RWPE2 (cell line): ENCODE data around the gene TMEM132D.
"Not testable (repeated sequence)": the region's sequence is repeated elsewhere in the genome, so short reads cannot be mapped to it uniquely, and the experiment has no call there.

Experiments
- ATAC-seq: fragments of 200-7000 bp; cut with Tn5 transposase; 3 replicates; pipeline ENCODE4 v1.9.1; 2021; ENCODE audit warnings: low read depth
- DNase-seq: peaks from one replicate; pipeline ENCODE4 v3.0.0-alpha.2; 2020; ENCODE audit warnings: low spot score
- H3K27ac ChIP-seq: fragments of 450-650 bp; 2 replicates; pipeline ENCODE4 v1.5.1; 2017; ENCODE audit warnings: mild to moderate bottlenecking; ENCODE audit not compliant: poor library complexity, severe bottlenecking
- H3K27me3 ChIP-seq: fragments of 250-450 bp; sonication (Bioruptor Pico); 2 replicates; pipeline ENCODE4 v1.5.1; 2021; ENCODE audit warnings: mild to moderate bottlenecking, moderate library complexity; ENCODE audit not compliant: insufficient read depth, poor library complexity, severe bottlenecking
- H3K36me3 ChIP-seq: fragments of 250-450 bp; sonication (Bioruptor Pico); 2 replicates; pipeline ENCODE4 v1.5.1; 2020; ENCODE audit warnings: low read depth, mild to moderate bottlenecking, moderate library complexity
- H3K4me1 ChIP-seq: fragments of 250-450 bp; sonication (Bioruptor Pico); 2 replicates; pipeline ENCODE4 v1.5.1; 2021; ENCODE audit warnings: mild to moderate bottlenecking, moderate library complexity; ENCODE audit not compliant: insufficient read depth, poor library complexity, severe bottlenecking
- H3K4me3 ChIP-seq: fragments of 250-450 bp; sonication (Bioruptor Pico); 2 replicates; pipeline ENCODE4 v1.5.1; 2021; ENCODE audit warnings: mild to moderate bottlenecking, moderate library complexity; ENCODE audit not compliant: severe bottlenecking
- H3K9me3 ChIP-seq: fragments of 250-450 bp; sonication (Bioruptor Pico); 2 replicates; pipeline ENCODE4 v1.5.1; 2021; ENCODE audit warnings: mild to moderate bottlenecking, moderate library complexity; ENCODE audit not compliant: severe bottlenecking
- TF ChIP-seq, protein P1 (sequence below): fragments of 450-650 bp; IDR thresholded peaks from one replicate; pipeline ENCODE4 v1.5.1; 2017; ENCODE audit warnings: mild to moderate bottlenecking, moderate library complexity; ENCODE audit not compliant: poor library complexity, severe bottlenecking

The TMEM132D gene

DNA sequence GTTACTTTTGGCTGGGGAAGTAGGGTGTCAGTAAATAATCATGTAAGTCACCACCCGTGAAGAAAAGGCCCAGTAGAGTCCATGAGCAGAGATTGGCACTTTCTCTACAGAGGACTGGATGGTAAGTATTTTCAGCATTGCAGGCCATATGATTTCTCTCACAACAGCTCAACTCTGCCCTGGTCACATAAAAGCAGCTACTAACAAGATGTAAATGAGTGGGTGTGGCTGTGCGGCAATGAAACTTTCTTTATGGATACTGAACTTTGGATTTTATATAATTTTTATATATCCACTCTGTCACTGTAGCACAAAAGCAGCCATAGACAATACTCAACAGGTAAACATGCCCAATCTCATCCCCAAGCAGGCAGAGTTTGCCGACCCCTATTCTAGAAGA lies 706.9 kb downstream of the TMEM132D start:
- Histone ChIP-seq H3K36me3 (no peaks in the 10 kb centered on the region), H3K4me3 (no peak overlapping the region), H3K4me1 (no peaks in the 10 kb centered on the region), H3K27ac (no peak overlapping the region), H3K27me3 (no peaks in the 10 kb centered on the region), H3K9me3 (no peaks in the 10 kb centered on the region)
- DNase-seq (no peak), ATAC-seq (no peak)
- TF ChIP-seq, protein P1, sequence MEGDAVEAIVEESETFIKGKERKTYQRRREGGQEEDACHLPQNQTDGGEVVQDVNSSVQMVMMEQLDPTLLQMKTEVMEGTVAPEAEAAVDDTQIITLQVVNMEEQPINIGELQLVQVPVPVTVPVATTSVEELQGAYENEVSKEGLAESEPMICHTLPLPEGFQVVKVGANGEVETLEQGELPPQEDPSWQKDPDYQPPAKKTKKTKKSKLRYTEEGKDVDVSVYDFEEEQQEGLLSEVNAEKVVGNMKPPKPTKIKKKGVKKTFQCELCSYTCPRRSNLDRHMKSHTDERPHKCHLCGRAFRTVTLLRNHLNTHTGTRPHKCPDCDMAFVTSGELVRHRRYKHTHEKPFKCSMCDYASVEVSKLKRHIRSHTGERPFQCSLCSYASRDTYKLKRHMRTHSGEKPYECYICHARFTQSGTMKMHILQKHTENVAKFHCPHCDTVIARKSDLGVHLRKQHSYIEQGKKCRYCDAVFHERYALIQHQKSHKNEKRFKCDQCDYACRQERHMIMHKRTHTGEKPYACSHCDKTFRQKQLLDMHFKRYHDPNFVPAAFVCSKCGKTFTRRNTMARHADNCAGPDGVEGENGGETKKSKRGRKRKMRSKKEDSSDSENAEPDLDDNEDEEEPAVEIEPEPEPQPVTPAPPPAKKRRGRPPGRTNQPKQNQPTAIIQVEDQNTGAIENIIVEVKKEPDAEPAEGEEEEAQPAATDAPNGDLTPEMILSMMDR = no peak

DNA sequence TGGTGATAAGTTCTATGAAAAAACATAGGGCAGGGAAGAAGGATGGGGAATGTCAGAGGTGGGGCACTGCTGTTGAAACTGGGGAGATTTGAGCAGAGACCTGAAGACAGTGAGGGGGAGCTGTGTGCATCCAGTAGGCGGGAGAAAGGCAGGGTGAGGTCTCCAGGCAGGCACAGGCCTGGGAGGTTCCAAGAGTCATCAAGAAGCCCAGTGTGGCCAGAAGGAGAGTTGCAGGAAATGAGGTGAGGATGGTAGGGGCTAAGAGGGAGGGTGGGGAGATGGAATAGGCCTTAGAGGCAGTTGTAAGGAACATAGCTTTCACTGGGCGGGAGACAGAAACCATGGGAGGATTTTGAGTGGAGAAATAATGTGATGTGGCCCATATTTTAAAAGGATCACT lies 708.7 kb downstream of the TMEM132D start:
- Histone ChIP-seq H3K27ac (no peak overlapping the region), H3K4me3 (no peak overlapping the region), H3K9me3 (no peaks in the 10 kb centered on the region), H3K27me3 (no peaks in the 10 kb centered on the region), H3K36me3 (no peaks in the 10 kb centered on the region), H3K4me1 (no peaks in the 10 kb centered on the region)
- ATAC-seq (no peak), DNase-seq (no peak)
- TF ChIP-seq, protein P1 = no peak

DNA sequence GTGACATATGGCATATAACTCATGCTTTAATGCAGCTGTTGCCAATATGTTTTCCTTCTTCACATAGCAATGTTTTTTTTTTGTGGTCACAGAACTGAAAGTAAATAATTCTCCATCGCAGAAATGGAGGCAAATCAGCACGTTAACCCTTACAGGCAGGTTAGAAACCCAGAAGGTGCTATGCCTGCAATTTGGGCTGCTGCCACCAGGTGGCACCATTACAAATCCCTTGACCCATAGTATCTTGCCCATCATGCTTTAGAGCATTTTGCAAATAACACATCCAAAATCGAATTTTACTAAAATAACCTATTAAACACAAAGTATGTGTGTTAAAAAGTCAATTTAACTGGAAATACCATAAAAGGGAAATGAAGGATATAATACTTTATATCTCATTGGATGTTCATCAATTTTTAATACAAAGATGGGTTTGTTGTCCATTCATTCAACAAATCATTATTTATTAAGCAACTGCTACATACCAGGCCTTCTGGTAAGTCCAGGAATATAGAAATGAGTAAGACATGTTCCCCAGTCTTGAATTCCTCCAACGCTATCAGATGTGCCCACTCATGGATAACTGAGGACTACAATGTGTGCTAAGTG lies 710.5 kb downstream of the TMEM132D start:
- ATAC-seq (no peak), DNase-seq (no peak)
- Histone ChIP-seq H3K4me1 (no peaks in the 10 kb centered on the region), H3K9me3 (no peaks in the 10 kb centered on the region), H3K36me3 (no peaks in the 10 kb centered on the region), H3K27ac (no peak overlapping the region), H3K27me3 (no peaks in the 10 kb centered on the region), H3K4me3 (no peak overlapping the region)
- TF ChIP-seq, protein P1 = peak; percentile 38

DNA sequence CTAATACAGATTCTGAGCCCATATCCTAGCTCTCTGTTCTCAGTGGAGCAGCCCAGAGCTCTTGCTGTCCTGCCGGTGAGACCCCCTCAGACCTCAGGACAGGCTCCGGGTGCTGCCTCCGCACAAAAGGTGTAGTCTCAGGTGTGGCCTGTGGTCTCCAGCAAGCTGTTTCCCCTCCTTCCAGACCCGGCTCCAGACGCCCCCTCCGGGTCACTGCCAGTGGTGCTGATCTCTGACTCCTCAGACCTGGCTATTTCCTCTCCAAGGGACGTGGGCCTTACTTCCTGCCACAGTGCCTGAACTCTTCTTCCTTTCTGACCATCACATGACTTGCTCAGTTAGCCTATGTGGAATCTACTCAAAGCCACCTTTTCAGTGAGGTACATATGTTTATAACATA lies 713.0 kb downstream of the TMEM132D start:
- TF ChIP-seq, protein P1 = no peak

DNA sequence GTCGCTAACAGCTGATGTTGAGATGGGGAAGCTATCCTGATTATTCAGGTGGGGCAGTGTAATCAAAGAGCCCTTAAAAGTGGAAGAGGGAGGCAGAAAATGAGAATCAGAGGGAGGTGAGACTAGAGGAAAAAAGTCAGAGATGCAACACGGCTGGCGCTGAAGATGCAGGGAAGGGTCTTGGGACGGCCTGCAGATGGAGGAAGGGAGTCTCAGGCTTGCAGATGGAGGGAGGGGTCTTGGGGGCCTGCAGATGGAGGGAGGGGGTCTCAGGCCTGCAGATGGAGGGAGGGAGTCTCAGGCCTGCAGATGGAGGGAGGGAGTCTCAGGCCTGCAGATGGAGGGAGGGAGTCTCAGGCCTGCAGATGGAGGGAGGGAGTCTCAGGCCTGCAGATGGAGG lies 713.9 kb downstream of the TMEM132D start:
- not testable (repeated sequence) for H3K4me1 ChIP-seq, H3K27me3 ChIP-seq, H3K36me3 ChIP-seq, H3K9me3 ChIP-seq, DNase-seq, ATAC-seq, H3K4me3 ChIP-seq, H3K27ac ChIP-seq

More for the DNA sequence above, 713.0 kb downstream of the TMEM132D start:
- H3K4me1 ChIP-seq = no peaks in the 10 kb centered on the region
- H3K27ac ChIP-seq = no peak overlapping the region
- H3K9me3 ChIP-seq = no peaks in the 10 kb centered on the region
- no peaks in the 10 kb centered on the region for H3K27me3 ChIP-seq
- H3K4me3 ChIP-seq = no peak overlapping the region
- ATAC-seq (no peak), DNase-seq (no peak)
- no peaks in the 10 kb centered on the region for H3K36me3 ChIP-seq
